Muscle of back (tissue), 11 donors: ENCODE data around the gene RND3. TPM values are rescaled to one million over a fixed set of nuclear protein-coding genes. Genes with fewer than 3 reads are reported as not detected.
A peak's percentile ranks its signal among the peaks of the same experiment; 100 is the strongest.

Source experiments
- DNase-seq, 3 donors: peaks; one replicate each; pipeline versions ENCODE4 v3.0.0 to v3.0.0-alpha.2; 2013
- polyA plus RNA-seq, 10 donors: library from polyadenylated mRNA; unstranded; fragments of 120-200 nt; gene quantifications; one replicate each; pipeline ENCODE4 v1.2.1, GENCODE V29; 2013; ENCODE audit not compliant: insufficient read length in 10 of 10

The RND3 gene
- polyA plus RNA-seq, 10 donors = 38.0 to 76.1 (median 54.9) TPM

GRCh38 chr2:150478200-150478974 is 9.1 kb downstream of the RND3 start:
- DNase-seq = peak in 1 of 3 donors; percentile 25

GRCh38 chr2:150477347-150477746 is 10.1 kb downstream of the RND3 start:
- peak in 1 of 3 donors; percentile 25 for DNase-seq

- DNase-seq = peak in 1 of 3 donors; percentile 44
Observed at GRCh38 chr2:150476809-150477302, 10.6 kb downstream of the RND3 start.

GRCh38 chr2:150476286-150476685 is 11.2 kb downstream of the RND3 start:
- peak in 1 of 3 donors; percentile 39 for DNase-seq

- no peak for DNase-seq
Observed at GRCh38 chr2:150475479-150476250, 11.8 kb downstream of the RND3 start.

GRCh38 chr2:150474326-150475074 is 13.0 kb downstream of the RND3 start:
- no peak for DNase-seq

- no peak for DNase-seq
Observed at GRCh38 chr2:150473767-150474166, 13.7 kb downstream of the RND3 start.

GRCh38 chr2:150472511-150472899 is 15.0 kb downstream of the RND3 start:
- DNase-seq = peak in 1 of 3 donors; percentile 45

GRCh38 chr2:150471813-150472510 is 15.5 kb downstream of the RND3 start:
- no peak for DNase-seq

GRCh38 chr2:150470435-150470834 is 17.0 kb downstream of the RND3 start:
- DNase-seq = no peak

- DNase-seq = no peak
Observed at GRCh38 chr2:150469706-150470274, 17.7 kb downstream of the RND3 start.

- DNase-seq = no peak
Observed at GRCh38 chr2:150468350-150468960, 19.0 kb downstream of the RND3 start.

GRCh38 chr2:150467621-150467963 is 19.9 kb downstream of the RND3 start:
- peak in 1 of 3 donors; percentile 44 for DNase-seq

GRCh38 chr2:150466741-150467620 is 20.5 kb downstream of the RND3 start:
- peak in 2 of 3 donors; percentile 69 to 82 for DNase-seq

- peak in 1 of 3 donors; percentile 27 for DNase-seq
Observed at GRCh38 chr2:150465703-150466569, 21.5 kb downstream of the RND3 start.

GRCh38 chr2:150464986-150465385 is 22.5 kb downstream of the RND3 start:
- DNase-seq = no peak

- no peak for DNase-seq
Observed at GRCh38 chr2:150464270-150464669, 23.2 kb downstream of the RND3 start.

- no peak for DNase-seq
Observed at GRCh38 chr2:150462770-150463169, 24.7 kb downstream of the RND3 start.

GRCh38 chr2:150459281-150459680 is 28.2 kb downstream of the RND3 start:
- DNase-seq = no peak
